NCI-H187 treated with DMSO at 0.1 percent for 48 hours (cell line): ENCODE data around the gene EN2.
"Not testable (repeated sequence)": the region's sequence is repeated elsewhere in the genome, so short reads cannot be mapped to it uniquely, and the experiment has no call there.

Source experiments
- DNase-seq: peaks from one replicate; lab custom pipeline; 2025; lab: John Stamatoyannopoulos, UW

Gene EN2

GRCh38 chr7:155426543-155427410 is 31.2 kb upstream of the EN2 start:
- DNase-seq: no peak

- DNase-seq: no peak
Observed at GRCh38 chr7:155427411-155428038, 30.4 kb upstream of the EN2 start.

GRCh38 chr7:155428171-155428834 is 29.6 kb upstream of the EN2 start:
- no peak for DNase-seq

GRCh38 chr7:155429651-155430050 is 28.3 kb upstream of the EN2 start:
- DNase-seq: no peak

- DNase-seq: no peak
Observed at GRCh38 chr7:155430606-155431005, 27.3 kb upstream of the EN2 start.

- DNase-seq: no peak
Observed at GRCh38 chr7:155431231-155431630, 26.7 kb upstream of the EN2 start.

- no peak for DNase-seq
Observed at GRCh38 chr7:155431711-155432110, 26.2 kb upstream of the EN2 start.

GRCh38 chr7:155435110-155435509 is 22.8 kb upstream of the EN2 start:
- DNase-seq: no peak

- no peak for DNase-seq
Observed at GRCh38 chr7:155437836-155438235, 20.1 kb upstream of the EN2 start.

GRCh38 chr7:155438777-155439176 is 19.2 kb upstream of the EN2 start:
- no peak for DNase-seq

GRCh38 chr7:155439311-155440017 is 18.5 kb upstream of the EN2 start:
- DNase-seq: no peak

- DNase-seq: no peak
Observed at GRCh38 chr7:155440018-155440410, 17.9 kb upstream of the EN2 start.

- DNase-seq: no peak
Observed at GRCh38 chr7:155441856-155442255, 16.1 kb upstream of the EN2 start.

- no peak for DNase-seq
Observed at GRCh38 chr7:155444746-155445145, 13.2 kb upstream of the EN2 start.

- DNase-seq: not testable (repeated sequence)
Observed at GRCh38 chr7:155445606-155446005, 12.3 kb upstream of the EN2 start.

- no peak for DNase-seq
Observed at GRCh38 chr7:155447603-155448002, 10.3 kb upstream of the EN2 start.

GRCh38 chr7:155448632-155449007 is 9.3 kb upstream of the EN2 start:
- DNase-seq: no peak

GRCh38 chr7:155449008-155449868 is 8.7 kb upstream of the EN2 start:
- no peak for DNase-seq

GRCh38 chr7:155449869-155450557 is 7.9 kb upstream of the EN2 start:
- no peak for DNase-seq

GRCh38 chr7:155450558-155450969 is 7.4 kb upstream of the EN2 start:
- DNase-seq: no peak
